ENCODE results near the gene ENOX1.

DNA sequence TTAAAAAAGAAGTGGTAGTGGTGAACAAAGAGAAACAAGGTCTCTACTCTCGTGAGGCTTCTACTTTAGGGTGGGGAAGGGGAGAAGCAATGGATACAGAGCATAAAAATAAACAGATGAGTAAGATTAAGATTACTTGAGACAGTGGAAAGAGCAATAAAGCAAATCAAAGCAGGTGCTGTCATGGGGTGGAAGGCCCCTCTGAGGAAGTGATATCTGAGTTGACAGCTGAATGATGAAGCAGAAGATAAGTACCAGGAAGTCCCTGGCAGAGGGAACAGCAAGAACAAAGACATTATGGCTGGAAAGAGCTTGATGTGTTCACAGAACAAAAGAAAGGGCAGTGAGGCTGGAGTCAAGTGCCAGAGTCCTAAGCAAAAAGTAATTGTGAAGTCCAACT lies 221.8 kb downstream of the ENOX1 start:
- TF ChIP-seq CTCF (IDR thresholded peaks at IDR 0.05) = no peak
- TF ChIP-seq POLR2A (IDR thresholded peaks at IDR 0.05) = no peak
